Measurements from ENCODE around the gene SYNGR2.
"Not testable (repeated sequence)": the region's sequence is repeated elsewhere in the genome, so short reads cannot be mapped to it uniquely, and the experiment has no call there.

SYNGR2 gene

DNA sequence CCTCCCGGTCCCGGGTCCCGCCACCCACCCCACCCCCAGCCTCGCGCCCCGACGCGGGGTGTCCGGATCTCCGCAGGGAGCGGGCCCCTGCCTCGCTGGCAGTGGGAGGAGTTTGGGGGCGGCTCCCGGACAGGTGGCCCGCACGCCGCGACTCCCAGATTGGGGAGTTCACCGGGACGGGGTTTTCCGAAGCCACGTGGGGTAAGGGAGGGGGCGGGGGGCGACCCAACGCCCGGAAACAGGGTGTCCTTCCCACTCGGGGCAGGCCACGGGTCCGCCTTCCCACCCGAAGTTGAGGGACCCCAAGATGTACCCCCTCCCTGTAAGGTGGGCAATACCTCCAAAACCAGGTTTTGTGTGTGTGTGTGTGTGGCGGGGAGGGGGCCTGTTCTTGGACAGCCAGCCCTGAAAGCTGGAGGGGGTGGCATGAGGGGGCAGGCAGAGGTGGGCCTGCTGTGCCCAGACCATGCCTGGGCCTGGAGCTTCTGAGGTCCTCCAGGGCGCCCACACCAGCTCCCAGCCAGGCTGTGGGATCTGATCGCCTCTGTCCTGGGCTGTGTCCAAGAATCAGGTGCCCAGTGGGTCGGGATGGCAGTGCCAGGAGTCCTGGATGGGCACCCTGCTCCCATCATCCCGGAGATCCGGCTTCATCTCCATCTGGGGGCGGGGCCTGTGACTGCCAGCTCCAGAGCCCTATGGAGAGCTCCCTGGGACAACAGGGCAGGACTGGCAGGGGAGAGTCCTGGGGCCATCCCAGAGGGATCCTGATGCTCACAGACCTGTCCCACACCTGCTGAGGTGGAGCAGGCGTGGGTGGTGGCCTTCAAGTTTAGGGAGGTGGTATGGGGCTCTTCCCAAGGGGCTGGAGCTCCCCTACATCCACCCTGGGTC lies 767 bp downstream of the SYNGR2 start:
- DNase-seq (ENCODE audit: extremely low read depth, low read depth) = no peak
- TF ChIP-seq, protein P1, sequence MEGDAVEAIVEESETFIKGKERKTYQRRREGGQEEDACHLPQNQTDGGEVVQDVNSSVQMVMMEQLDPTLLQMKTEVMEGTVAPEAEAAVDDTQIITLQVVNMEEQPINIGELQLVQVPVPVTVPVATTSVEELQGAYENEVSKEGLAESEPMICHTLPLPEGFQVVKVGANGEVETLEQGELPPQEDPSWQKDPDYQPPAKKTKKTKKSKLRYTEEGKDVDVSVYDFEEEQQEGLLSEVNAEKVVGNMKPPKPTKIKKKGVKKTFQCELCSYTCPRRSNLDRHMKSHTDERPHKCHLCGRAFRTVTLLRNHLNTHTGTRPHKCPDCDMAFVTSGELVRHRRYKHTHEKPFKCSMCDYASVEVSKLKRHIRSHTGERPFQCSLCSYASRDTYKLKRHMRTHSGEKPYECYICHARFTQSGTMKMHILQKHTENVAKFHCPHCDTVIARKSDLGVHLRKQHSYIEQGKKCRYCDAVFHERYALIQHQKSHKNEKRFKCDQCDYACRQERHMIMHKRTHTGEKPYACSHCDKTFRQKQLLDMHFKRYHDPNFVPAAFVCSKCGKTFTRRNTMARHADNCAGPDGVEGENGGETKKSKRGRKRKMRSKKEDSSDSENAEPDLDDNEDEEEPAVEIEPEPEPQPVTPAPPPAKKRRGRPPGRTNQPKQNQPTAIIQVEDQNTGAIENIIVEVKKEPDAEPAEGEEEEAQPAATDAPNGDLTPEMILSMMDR (IDR thresholded peaks at IDR 0.05; ENCODE audit: low read depth, low read length, missing control alignments) = no peak
- peak overlapping the region; percentile 62 for H3K4me3 ChIP-seq (replicated peaks; ENCODE audit: low read depth, low read length)

DNA sequence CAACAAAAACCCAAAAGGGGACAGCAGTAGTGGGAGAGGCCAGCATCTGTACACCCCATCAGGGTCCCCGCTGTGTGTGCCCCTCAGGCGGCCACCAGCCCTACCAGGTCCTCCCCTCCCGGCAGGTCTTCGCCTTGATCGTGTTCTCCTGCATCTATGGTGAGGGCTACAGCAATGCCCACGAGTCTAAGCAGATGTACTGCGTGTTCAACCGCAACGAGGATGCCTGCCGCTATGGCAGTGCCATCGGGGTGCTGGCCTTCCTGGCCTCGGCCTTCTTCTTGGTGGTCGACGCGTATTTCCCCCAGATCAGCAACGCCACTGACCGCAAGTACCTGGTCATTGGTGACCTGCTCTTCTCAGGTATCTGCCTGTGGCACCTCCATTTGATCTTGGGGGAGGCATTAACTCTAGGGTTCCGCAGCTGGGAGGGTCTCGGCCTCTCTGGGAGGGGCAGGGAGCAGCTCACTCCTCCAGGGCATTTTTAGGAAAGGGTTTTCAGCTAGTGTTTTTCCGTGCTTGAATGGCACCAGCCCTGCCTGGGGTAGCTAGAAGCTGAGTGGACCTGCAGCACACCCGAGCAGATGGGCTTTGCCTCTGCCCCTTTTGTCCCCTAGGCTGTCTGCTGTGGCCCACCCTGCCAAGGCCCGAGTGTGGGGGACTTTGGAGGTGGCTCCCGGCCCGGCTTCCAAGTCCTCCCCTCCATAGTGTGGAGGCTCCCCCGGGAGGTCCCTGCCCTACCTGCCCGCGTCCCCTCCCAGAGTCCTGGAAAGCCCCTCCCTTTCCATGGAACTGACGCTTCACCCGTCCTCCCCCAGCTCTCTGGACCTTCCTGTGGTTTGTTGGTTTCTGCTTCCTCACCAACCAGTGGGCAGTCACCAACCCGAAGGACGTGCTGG lies 2.6 kb downstream of the SYNGR2 start:
- no peak overlapping the region for H3K4me3 ChIP-seq (replicated peaks; ENCODE audit: low read depth, low read length)
- no peak for DNase-seq (ENCODE audit: extremely low read depth, low read depth)
- TF ChIP-seq, protein P1 (IDR thresholded peaks at IDR 0.05; ENCODE audit: low read depth, low read length, missing control alignments) = no peak

DNA sequence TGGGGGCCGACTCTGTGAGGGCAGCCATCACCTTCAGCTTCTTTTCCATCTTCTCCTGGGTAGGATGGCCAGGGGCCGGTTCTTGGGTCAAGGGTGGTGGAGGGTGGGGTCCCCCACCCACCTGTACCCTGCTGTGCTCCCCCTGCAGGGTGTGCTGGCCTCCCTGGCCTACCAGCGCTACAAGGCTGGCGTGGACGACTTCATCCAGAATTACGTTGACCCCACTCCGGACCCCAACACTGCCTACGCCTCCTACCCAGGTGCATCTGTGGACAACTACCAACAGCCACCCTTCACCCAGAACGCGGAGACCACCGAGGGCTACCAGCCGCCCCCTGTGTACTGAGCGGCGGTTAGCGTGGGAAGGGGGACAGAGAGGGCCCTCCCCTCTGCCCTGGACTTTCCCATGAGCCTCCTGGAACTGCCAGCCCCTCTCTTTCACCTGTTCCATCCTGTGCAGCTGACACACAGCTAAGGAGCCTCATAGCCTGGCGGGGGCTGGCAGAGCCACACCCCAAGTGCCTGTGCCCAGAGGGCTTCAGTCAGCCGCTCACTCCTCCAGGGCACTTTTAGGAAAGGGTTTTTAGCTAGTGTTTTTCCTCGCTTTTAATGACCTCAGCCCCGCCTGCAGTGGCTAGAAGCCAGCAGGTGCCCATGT lies 3.3 kb downstream of the SYNGR2 start:
- H3K4me3 ChIP-seq (replicated peaks; ENCODE audit: low read depth, low read length); DNase-seq (ENCODE audit: extremely low read depth, low read depth): not testable (repeated sequence)

DNA sequence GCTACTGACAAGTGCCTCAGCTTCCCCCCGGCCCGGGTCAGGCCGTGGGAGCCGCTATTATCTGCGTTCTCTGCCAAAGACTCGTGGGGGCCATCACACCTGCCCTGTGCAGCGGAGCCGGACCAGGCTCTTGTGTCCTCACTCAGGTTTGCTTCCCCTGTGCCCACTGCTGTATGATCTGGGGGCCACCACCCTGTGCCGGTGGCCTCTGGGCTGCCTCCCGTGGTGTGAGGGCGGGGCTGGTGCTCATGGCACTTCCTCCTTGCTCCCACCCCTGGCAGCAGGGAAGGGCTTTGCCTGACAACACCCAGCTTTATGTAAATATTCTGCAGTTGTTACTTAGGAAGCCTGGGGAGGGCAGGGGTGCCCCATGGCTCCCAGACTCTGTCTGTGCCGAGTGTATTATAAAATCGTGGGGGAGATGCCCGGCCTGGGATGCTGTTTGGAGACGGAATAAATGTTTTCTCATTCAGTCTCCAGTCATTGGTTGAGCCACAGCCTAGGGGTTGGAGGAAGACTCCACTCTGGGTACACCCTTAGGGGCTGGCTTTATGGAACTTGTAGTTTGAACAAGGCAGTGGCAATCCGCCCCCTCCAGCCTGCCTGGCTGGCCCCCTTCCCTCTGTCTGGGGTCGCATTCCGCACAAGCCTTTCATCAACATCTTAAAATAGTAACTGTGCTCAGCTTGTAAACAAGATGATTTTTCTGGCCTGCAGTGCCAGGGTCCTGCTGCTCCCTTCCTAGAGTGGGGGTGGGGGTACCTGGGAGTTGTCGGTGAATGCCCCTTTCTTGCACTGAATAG lies 4.1 kb downstream of the SYNGR2 start:
- DNase-seq (ENCODE audit: extremely low read depth, low read depth) = no peak
- TF ChIP-seq, protein P1 (IDR thresholded peaks at IDR 0.05; ENCODE audit: low read depth, low read length, missing control alignments) = no peak
- H3K4me3 ChIP-seq (replicated peaks; ENCODE audit: low read depth, low read length) = no peak overlapping the region

DNA sequence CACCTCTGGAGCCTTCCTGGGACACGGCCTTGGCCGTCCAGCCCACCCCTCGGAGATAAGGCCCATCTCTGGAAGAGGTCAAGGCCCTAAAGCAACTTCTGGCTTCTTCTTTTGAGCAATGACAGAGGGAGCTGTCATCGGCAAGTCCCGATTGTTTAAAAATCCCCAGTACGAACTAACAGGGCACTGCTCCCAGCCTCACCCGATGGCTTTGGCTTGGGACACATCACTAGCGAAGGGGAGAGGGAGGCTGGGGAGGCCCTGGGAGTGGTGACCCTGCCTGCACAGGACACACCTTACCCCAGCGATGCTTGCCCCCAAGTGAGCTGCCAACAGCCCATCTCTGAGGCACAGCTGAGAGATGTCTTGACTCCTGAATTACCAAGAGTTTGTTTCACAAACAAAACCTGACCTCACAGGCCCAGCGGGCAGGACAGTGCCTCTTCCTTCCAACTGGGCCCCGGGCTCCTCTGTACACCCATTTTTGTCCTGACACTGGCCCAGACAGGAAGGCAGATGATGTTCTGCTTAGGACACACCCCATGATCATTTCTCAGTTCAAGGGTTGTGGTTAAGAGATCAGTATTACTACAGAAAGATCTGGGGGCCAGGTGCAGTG lies 4.8 kb downstream of the SYNGR2 start:
- H3K4me3 ChIP-seq (replicated peaks; ENCODE audit: low read depth, low read length) = no peak overlapping the region
- DNase-seq (ENCODE audit: extremely low read depth, low read depth) = no peak
- TF ChIP-seq, protein P1 (IDR thresholded peaks at IDR 0.05; ENCODE audit: low read depth, low read length, missing control alignments) = no peak

DNA sequence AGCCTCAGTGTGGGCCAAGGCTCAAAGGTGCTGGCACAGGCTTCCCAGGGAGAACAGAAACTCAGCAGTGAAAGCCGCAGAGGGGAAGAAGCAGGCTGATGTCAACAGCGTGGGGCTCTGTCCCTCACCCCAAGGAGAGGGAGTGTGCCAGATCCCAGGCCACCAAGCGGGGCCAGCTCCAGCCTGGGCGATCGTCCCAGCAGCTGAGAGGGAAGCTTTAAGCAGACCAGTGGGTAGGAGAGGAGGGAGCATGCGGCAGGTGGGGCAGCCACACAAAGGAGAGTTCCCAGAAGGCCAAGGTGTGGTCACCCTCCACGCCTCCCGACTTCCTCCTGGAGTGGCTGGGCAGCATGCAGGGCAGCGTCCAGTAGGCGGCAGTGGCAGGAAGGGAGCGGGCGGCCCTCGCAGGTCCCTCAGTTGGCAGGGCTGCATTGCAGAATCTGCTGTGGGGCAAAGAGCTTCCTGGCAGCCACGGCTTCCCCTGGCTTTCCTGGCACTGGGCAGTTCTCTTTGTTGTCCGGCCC lies 6.0 kb downstream of the SYNGR2 start:
- TF ChIP-seq, protein P1 (IDR thresholded peaks at IDR 0.05; ENCODE audit: low read depth, low read length, missing control alignments) = no peak
- H3K4me3 ChIP-seq (replicated peaks; ENCODE audit: low read depth, low read length) = no peak overlapping the region
- no peak for DNase-seq (ENCODE audit: extremely low read depth, low read depth)
